Measurements from ENCODE around the gene ST3GAL3. TPM values are rescaled to one million over a fixed set of nuclear protein-coding genes. Genes with fewer than 3 reads are reported as not detected.

Gene ST3GAL3
- total RNA-seq, 1 donor from 2014 or later: 13.6 TPM

DNA sequence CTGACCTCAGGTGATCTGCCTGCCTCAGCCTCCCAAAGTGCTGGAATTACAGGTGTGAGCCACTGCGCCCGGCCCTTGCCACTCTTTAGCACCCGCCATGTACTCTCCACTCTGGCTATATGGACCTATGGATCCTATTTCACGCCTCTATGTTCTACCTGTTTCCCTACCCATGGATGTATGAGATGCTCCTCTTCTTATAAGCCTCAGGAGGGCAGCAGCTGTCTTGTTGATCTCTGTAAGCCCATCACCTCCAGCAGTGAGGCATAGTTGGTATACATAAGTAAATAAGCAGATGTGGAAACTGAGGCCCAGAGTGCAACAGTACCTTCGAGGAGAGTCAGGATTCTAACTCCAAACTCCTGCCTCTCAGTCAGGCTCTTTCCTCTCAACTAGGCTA lies 201.5 kb downstream of the ST3GAL3 start:
- no peaks in the 10 kb centered on the region for H3K79me2 ChIP-seq (ENCODE audit: low read depth)
- H3K27me3 ChIP-seq: no peaks in the 10 kb centered on the region
- peaks cover 6% of the 10 kb centered on the region for H3K27me3 Mint-ChIP-seq (ENCODE audit: insufficient read depth, low read depth)
- H3K36me3 ChIP-seq: no peaks in the 10 kb centered on the region
- H3K9ac ChIP-seq: no peak overlapping the region
- H3K4me3 ChIP-seq: no peak overlapping the region
- peaks cover 2% of the 10 kb centered on the region for H3K36me3 Mint-ChIP-seq
- peaks cover 16% of the 10 kb centered on the region for H3F3A ChIP-seq (ENCODE audit: low read depth)
- no peaks in the 10 kb centered on the region for H3K9me3 ChIP-seq (ENCODE audit: low read depth)
- no peak overlapping the region for H3K27ac Mint-ChIP-seq
- peaks cover 20% of the 10 kb centered on the region for H3K4me1 Mint-ChIP-seq
- no peak overlapping the region for H3K27ac ChIP-seq
- H3K4me3 Mint-ChIP-seq: no peak overlapping the region
- TF ChIP-seq EZH2 (IDR thresholded peaks at IDR 0.05): no peak
- no peak for TF ChIP-seq EZH2phosphoT487 (IDR thresholded peaks at IDR 0.05)
- TF ChIP-seq CTCF (IDR thresholded peaks at IDR 0.05): no peak
- peaks cover 21% of the 10 kb centered on the region for H3K4me1 ChIP-seq
- DNase-seq (ENCODE audit: low spot score): no peak
- peaks cover 15% of the 10 kb centered on the region for H4K20me1 ChIP-seq (ENCODE audit: low read depth)
- no peaks in the 10 kb centered on the region for H3K9me3 Mint-ChIP-seq
- no peak overlapping the region for H2AFZ ChIP-seq (replicated peaks)
- no peak overlapping the region for H3K4me2 ChIP-seq

DNA sequence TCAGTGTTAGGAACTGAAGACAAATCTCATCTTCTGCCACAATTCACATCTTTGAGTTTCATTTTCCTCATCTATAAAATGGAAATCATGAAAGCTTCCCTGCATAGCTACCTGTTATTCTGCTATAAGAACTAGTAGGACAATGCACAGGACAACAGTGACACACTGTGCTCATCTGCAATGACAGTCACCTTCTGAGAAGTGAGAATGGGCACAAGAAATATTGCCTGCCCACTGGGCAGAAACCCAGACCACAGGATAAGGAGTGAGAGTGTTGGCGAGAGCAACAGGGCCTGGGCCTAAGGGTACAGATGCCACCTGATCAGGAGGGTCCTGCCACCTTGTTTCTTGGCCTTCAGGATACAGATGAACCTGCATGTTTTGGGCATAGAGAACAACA lies 203.0 kb downstream of the ST3GAL3 start:
- H3K27ac ChIP-seq: no peak overlapping the region

DNA sequence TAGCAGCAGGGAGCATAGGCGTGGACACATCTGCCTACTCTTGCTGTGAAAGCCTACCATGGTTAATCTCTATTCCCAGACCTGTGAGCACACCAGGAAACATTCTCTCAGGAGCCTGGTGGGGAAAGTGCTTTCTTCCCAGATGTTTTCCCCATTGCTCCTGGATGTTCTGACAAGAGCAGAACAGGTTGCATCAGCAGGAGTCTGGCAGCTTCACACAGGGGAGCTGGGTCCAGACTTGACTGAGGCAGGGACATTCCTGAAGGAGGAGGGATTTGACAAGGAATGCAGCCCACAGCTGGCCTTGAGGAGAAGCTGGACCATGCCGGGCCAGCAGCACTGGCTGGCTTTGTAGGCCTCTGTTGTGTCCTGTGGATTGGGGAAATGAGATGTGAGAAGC lies 205.3 kb downstream of the ST3GAL3 start:
- H3K27me3 ChIP-seq: no peaks in the 10 kb centered on the region
- H2AFZ ChIP-seq (replicated peaks): no peak overlapping the region
- no peak for TF ChIP-seq EZH2phosphoT487 (IDR thresholded peaks at IDR 0.05)
- H4K20me1 ChIP-seq (ENCODE audit: low read depth): peaks cover 15% of the 10 kb centered on the region
- H3K9ac ChIP-seq: no peak overlapping the region
- Mint-ChIP-seq H3K36me3 (no peaks in the 10 kb centered on the region), H3K27me3 (ENCODE audit: insufficient read depth, low read depth) (peaks cover 4% of the 10 kb centered on the region), H3K9me3 (no peaks in the 10 kb centered on the region), H3K4me1 (peaks cover 22% of the 10 kb centered on the region), H3K4me3 (no peak overlapping the region), H3K27ac (peak overlapping the region; percentile 89)
- H3K79me2 ChIP-seq (ENCODE audit: low read depth): no peaks in the 10 kb centered on the region
- peak overlapping the region; percentile 42 for H3K4me2 ChIP-seq
- H3K36me3 ChIP-seq: no peaks in the 10 kb centered on the region
- no peak overlapping the region for H3K4me3 ChIP-seq
- peak; percentile 46 for DNase-seq (ENCODE audit: low spot score)
- H3K4me1 ChIP-seq: peaks cover 25% of the 10 kb centered on the region
- peaks cover 20% of the 10 kb centered on the region for H3F3A ChIP-seq (ENCODE audit: low read depth)
- no peaks in the 10 kb centered on the region for H3K9me3 ChIP-seq (ENCODE audit: low read depth)
- H3K27ac ChIP-seq: no peak overlapping the region

More for the DNA sequence above, 203.0 kb downstream of the ST3GAL3 start:
- Histone ChIP-seq H3K79me2 (ENCODE audit: low read depth) (no peaks in the 10 kb centered on the region), H3F3A (ENCODE audit: low read depth) (peaks cover 16% of the 10 kb centered on the region), H3K9me3 (ENCODE audit: low read depth) (no peaks in the 10 kb centered on the region), H3K4me1 (peaks cover 25% of the 10 kb centered on the region), H3K36me3 (no peaks in the 10 kb centered on the region), H3K27me3 (no peaks in the 10 kb centered on the region), H2AFZ (replicated peaks) (no peak overlapping the region), H3K9ac (no peak overlapping the region), H4K20me1 (ENCODE audit: low read depth) (peaks cover 15% of the 10 kb centered on the region), H3K4me3 (no peak overlapping the region), H3K4me2 (no peak overlapping the region)
- peaks cover 22% of the 10 kb centered on the region for H3K4me1 Mint-ChIP-seq
- no peak overlapping the region for H3K4me3 Mint-ChIP-seq
- no peak for TF ChIP-seq EZH2phosphoT487 (IDR thresholded peaks at IDR 0.05)
- TF ChIP-seq EZH2 (IDR thresholded peaks at IDR 0.05): no peak
- TF ChIP-seq CTCF (IDR thresholded peaks at IDR 0.05): no peak
- peaks cover 9% of the 10 kb centered on the region for H3K27me3 Mint-ChIP-seq (ENCODE audit: insufficient read depth, low read depth)
- no peak overlapping the region for H3K27ac Mint-ChIP-seq
- DNase-seq (ENCODE audit: low spot score): no peak
- H3K9me3 Mint-ChIP-seq: no peaks in the 10 kb centered on the region
- peaks cover 2% of the 10 kb centered on the region for H3K36me3 Mint-ChIP-seq

DNA sequence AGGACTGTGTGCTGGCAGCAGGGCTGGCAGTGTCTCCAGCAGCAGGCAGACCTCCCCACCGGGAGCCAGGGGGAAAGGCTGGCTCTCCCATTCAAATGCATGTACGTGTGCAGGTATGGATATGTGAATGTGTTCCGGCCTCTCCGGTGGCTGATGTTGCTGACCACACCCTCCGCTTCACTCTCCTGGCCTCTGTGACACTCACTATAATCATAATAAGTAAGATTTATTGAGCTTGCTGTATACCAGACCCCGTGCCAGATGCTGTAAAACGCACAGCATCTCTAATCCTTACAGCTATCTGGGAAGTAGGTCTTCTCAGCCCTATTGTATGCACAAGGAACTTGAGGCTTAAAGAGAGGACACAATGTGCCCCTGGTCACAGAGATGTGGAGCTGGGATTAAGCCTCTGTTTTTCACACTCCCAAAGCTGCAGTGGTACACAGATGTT lies 205.7 kb downstream of the ST3GAL3 start:
- Histone ChIP-seq H3K4me2 (peak overlapping the region; percentile 42), H3K4me1 (peaks cover 25% of the 10 kb centered on the region), H3K79me2 (ENCODE audit: low read depth) (no peaks in the 10 kb centered on the region), H4K20me1 (ENCODE audit: low read depth) (peaks cover 15% of the 10 kb centered on the region), H3K9ac (no peak overlapping the region), H3K9me3 (ENCODE audit: low read depth) (no peaks in the 10 kb centered on the region), H3K4me3 (no peak overlapping the region), H3K36me3 (no peaks in the 10 kb centered on the region), H3K27me3 (no peaks in the 10 kb centered on the region), H3K27ac (no peak overlapping the region), H3F3A (ENCODE audit: low read depth) (peaks cover 20% of the 10 kb centered on the region), H2AFZ (replicated peaks) (no peak overlapping the region)
- peak overlapping the region; percentile 46 for H3K27ac Mint-ChIP-seq
- DNase-seq (ENCODE audit: low spot score): peak; percentile 68
- H3K4me3 Mint-ChIP-seq: no peak overlapping the region
- TF ChIP-seq EZH2 (IDR thresholded peaks at IDR 0.05): no peak
- TF ChIP-seq EZH2phosphoT487 (IDR thresholded peaks at IDR 0.05): no peak
- TF ChIP-seq CTCF (IDR thresholded peaks at IDR 0.05): no peak
- no peaks in the 10 kb centered on the region for H3K36me3 Mint-ChIP-seq
- peaks cover 22% of the 10 kb centered on the region for H3K4me1 Mint-ChIP-seq
- peaks cover 4% of the 10 kb centered on the region for H3K27me3 Mint-ChIP-seq (ENCODE audit: insufficient read depth, low read depth)
- H3K9me3 Mint-ChIP-seq: no peaks in the 10 kb centered on the region
